Stimulated activated CD4-positive, alpha-beta T cell treated with anti-CD3 and anti-CD28 coated beads, Interleukin-1b, Interleukin-23, amount 100 ng/mL, for 4 hours (primary cell): Measurements from ENCODE around the gene KSR2.

ENCODE experiments used
- DNase-seq, 2 donors: peaks; one replicate each; pipeline ENCODE4 v3.0.0-alpha.2; 2020; ENCODE audit warnings: low read depth in 2 of 2

Gene KSR2

DNA sequence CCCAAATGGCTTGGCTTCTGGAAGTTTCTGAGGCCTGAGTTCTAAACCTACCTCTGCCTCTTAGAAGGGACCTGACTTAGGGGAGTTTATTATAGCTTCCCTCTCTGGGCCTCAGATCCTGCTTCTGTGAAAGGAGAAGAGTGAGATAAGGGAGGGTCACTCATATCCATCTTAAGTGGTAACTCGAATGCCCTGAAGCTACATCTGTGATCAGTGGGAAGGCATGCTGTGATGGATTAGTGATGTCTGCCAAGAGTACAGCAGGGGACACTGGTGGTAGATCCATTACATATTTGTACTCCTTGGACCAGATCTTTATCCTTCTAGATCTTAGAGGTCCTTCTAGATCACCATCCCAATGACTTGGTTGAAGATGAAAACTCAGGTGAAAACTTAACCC lies 509.6 kb downstream of the KSR2 start:
- no peak for DNase-seq

DNA sequence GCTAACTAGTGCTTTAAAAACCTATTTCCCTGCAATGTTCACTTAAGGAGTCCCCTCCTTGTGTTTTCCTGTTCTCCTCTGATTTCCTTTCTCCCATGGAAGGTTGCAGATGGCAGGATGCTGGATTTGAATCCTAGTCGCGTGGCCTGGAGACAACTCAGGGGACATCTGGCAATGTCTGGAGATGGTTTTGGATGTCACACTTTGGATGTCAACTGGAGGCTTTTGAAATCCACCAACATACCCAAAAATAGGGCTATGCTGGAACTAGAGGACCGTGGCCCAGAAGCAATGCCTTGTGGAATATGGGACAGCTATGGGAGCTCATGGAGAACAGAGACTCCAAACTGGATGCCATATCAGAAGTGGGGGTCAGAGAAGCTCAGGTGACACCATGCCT lies 511.6 kb downstream of the KSR2 start:
- no peak for DNase-seq

DNA sequence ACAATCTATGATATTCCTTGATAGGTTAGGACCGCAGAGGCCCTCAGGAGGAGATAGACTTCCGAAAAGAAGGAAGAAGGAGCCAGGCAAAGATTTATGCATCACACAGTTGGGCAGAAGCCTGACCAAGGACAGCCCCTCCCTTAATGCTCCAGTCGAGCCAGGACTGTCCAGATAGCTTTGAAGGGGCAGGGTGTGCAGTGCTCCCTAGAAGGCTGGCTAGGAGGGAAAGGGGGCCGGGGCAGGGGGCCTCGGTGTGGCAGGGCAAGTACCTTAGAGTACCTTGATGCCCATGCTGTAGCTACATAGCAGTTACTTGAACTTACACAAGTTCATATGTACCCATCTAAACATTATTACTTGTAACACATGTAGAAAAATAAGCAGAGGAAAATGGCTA lies 512.7 kb downstream of the KSR2 start:
- DNase-seq = no peak

DNA sequence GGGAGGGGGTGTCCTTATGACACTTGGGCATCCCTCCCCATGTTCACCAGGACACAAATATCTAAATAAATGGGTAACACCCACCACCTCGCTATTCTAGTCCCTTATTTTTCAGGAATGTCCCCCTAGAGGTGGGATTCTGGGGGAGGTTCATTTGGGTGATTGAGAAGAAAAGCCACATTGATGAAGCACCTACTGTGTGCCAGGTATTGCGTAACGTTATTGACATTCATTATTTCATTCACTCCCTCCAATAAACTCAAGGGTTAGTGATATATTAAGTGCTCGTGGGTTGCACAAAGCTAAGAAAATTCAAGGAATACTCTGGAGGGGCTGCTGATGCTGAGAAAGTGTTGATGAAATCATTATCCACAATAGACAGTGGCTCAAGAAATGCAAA lies 514.8 kb downstream of the KSR2 start:
- no peak for DNase-seq

DNA sequence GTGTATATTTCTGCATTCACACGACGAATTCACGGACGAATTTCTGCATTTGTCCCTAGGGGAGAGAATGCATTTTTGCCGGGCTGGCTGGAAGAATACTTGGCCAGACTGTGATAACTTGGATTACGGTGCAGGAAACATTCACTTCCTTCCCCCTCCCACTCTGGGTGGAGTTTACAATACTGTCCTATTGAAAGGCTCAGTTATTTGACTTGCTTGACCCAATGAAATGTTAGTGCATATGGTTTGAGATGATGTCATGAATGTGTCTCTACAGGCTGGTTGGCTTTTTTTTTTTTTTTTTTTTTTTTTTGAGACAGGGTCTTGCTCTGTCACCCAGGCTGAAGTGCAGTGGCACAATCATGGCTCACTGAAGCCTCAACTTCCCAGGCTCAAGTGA lies 516.7 kb downstream of the KSR2 start:
- DNase-seq = no peak

DNA sequence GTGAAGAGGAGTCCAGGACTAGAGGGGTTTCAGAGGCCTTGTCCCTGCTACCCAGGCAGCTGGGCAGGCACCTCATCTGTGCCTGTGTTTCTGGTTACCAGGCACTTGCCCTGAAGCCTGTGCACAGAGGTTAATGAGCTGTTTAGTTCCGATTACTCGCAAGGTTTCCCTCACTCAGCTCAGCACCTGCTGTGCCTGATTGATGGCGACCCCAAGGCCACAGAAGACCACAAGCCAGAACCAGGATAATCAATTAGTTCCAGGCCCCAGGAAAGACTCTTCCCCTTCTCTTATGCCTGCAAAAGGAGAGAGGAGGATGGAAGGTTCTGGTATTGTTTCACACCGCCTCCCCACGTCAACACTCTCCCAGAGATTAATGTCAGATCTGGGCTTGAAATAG lies 518.6 kb downstream of the KSR2 start:
- DNase-seq = no peak

DNA sequence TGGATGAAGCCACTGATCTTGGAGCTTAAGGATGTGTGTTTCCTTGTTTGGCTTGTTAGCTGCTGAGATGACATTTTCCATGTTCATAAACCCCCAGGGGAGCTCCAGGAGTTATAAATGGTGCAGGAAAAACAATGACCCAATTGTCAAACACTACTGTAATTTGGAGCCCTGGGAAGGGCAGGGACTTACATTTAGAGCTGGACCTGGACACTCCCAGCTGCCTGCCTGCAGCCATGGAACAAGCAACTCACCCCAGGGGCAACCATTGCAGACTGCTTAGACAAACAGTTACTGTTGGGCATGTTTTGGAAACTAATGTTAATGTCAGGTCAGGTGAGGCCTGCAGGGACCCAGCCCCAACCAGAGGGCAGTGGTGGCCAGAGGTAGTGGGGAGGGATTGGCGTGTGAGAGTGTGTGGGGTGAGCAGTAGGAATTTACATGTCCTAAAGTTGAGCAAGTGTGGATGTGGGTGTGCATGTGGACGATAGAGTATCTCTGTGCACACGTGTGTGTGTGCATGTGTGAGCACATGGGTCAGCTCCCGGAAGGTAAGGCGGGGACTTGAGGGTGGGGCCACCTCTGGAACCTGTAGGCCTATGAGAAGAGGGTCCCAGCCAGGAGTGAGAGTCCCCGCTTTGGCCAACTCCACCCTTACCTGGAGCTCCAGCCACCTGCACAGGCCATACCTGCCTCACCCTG lies 521.0 kb downstream of the KSR2 start:
- DNase-seq = no peak

DNA sequence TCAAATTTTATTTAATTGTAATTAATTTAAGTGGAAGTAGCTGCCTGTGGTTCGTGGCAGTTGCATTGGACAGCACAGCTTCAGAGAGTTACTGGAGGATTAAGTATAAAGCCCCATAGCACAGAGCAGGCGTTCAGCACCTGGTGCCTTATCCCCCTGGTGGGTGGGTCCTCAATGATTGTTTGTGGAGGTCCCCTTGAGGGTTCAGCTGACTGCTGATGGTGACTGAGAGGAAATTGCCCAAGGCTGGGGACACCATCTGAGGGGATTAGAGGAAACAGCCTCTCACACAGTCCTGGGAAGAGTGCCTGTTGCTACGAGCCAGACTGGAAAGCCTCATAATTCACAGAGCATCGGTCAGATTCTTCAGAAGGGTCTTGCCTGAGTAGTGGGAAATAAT lies 524.0 kb downstream of the KSR2 start:
- DNase-seq = no peak

DNA sequence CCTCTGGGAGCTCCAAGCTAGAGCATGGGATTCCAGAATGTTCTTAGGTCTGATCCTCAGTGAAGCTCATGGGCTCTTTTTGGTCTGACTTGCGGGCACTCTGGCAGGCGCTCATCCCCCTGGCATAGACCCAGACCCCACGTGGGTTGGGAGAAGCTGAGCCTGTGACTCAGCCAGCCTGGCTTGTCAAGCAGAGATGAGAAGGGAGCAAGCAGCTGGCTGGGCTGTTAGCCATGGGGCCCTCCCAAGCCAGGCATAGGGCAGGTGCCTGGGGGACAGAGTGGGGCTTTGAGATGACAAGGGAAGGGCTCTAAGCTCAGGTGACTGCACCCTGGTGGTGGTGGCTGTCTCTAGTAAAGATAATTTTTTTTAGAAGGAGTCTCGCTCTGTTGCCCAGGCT lies 527.0 kb downstream of the KSR2 start:
- DNase-seq = no peak

DNA sequence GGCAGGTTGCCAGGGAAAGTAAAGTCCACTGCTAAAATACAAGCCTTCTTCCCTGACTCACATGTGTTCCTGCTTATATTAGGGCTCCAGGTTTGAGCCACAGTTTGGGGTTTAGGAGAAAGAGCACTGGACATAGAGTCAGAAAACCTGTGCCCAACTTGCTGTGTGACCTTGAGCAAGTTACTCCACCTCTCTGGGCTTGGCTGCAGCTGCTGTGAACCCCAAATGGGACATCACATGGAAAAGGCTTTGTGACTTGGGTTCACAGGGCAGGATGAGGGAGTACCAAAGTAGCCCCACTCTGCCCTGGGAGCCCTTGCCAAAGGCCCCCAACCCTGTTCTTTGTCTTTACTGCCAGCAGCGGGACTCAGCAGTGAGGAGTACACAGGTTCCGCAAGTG lies 528.4 kb downstream of the KSR2 start:
- DNase-seq = no peak

DNA sequence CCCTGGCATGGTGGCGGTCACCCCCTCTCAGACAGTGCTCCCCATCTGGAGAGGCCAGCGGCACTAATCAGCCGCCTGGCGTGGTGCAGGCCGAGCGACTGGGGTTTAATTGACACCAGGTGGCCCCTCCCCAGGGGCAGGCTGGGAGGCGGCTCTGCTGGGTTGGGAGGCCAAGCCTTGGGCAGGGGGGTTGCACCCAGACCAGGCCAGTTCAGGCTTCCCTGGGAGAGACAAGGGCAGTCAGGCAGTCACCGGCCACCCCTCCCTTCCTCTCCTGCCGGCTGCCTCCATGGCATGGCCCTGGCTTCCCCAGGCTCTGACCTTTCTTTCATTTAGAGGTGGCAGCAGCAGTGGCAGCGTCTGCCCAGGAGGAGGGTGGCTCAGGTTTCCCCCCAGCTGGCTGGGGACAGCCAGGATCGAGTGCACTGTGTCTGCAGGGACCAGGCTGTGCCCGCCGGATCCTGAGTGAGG lies 529.2 kb downstream of the KSR2 start:
- no peak for DNase-seq

DNA sequence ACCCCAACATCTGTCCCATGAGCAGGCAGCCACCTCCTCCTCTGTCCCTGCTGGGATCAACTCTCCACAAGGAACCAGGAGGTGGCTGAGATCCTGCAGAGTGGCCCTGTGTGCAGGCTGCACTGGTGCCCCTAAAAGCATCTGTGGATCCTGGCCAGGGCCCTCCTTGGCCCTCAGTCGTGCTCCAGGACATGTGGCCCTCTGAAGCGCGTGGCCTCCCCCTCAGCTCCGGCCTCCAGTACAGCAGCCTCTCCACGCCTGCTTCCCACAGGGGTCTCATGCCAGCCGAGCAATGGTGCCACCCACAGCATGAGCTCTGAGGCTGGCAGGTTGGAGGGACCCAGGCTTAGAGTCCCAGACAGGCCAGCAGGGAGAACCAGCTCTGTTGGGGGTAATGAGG lies 530.0 kb downstream of the KSR2 start:
- no peak for DNase-seq

DNA sequence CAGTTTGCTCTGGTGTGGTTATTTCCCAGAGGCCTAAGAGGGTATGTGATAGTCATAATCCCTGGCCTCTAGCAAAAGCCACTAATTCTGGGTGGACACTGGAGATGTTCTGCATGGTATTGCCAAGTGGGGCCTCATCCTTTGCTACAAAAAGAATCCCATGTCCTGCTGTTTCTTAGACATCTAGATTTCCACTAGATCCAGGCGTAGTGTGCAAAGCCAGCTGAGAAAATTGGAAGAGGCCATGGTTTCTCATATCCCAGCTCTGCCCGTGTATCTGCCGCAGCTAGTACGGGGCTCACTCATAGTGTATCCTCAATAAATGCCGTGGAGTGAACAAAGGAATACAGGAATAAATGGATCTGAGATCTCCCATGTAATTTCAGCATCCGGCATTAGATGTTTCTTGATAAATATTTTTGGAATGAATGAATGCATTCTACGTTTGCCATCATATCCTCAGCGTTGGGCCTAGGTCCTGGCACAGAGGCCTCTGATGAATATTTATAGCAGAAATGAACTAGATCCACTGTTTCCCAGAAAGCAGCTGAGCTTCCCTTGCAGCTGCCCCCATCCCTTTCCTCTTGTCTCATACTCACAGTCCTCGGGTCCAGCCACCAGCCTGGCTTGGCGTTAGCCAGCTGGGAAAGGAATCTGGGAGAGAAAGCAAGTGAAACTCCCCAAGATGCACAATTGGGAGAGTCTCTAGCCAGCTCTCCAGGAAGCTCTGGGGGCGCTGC lies 531.1 kb downstream of the KSR2 start:
- no peak for DNase-seq

DNA sequence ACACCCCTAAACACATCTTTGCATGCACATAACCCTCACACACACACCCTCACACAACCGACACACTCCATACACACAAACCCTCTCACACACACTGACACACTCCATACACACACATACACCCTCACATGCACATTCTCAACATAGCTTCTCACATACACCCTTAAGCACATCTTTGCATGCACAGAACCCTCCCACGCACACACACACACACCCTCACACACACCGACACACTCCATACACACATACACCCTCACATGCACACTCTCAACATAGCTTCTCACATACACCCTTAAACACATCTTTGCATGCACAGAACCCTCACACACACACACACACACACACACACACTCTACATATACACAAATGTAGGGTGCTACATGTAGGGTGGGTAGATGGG lies 534.9 kb downstream of the KSR2 start:
- no peak for DNase-seq

DNA sequence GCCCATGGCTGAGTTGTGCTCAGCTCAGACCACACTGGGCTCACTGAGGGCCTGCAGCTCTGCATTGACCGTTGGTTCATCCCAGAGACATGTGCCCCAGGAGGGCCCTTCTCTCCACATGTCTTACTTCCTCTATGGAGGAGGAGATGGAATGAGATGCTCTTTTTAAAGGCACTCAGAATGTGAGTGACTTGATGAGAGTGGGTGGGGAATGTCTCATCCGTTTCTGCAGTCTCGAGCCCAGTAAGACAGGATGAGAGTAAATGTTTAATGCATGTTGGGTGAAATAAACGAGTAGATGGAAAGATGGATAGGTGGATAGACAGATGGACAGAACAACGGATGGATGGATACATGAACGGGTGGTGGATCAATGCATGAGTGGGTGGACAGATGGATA lies 538.5 kb downstream of the KSR2 start:
- DNase-seq = no peak

DNA sequence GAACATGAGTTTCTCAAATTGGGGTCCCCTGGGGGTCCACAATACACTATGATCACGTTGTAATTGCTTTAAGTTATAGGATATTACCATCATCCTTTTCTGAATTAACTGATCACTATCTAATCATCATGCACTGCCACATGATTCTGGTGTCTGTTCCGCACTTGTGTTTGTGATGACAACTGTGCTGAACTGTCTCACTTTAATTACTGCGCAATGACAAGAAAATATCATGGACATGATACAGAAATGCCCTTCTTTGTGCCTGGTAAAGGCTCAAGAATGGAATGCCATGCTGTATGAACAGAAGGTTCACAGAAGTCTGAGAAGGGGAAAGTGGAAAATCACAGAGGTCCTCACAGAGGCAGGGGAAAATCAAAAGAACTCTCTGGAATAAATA lies 541.6 kb downstream of the KSR2 start:
- no peak for DNase-seq

DNA sequence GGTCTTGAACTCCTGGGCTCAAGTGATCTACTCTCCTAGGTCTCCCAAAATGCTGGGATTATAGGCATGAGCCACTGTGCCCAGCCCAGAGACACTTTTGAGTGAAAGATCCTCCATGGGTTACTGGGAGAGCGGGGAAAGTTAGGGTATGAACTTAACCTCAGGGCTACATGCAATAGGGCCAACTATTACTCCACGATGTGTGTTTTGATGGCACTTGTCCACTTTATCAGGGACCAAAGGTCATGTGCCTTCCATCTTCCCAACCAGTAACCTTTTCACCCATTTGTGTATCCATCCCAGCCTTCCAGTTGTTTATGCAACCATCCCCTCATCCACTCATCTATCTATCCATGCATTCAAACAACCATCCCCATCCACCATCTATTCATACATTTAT lies 546.8 kb downstream of the KSR2 start:
- DNase-seq = no peak

DNA sequence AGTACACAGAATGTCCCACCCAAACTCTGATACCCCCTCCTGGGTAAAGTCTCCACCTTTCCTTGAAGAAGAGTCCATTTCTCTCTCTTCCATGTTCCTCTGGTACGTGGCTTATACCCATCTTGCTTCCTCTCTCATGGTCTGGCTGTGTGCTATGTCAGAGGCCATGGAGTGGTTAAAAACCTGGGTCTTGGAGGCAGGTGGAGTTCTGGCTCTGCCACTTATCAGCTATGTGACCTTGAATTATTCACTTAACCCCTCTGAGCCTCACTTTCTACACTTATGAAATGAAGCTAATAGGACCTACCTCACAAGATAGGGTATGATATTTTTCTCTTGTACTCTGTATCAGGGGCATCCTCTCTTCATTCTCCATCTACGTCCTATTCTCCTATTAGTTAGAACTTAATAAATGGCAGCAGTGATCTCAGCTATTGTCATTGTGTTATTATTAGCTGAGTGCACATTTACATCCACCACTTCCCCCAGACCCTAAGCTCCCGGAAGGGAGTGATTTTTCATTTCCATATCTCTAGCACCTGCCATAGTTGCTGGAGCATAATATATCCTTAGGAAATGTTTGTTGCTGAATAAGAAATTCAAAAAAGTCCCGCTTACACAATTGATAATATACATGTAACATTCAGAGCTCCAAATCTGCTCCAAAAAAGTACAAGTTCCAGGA lies 547.6 kb downstream of the KSR2 start:
- no peak for DNase-seq

DNA sequence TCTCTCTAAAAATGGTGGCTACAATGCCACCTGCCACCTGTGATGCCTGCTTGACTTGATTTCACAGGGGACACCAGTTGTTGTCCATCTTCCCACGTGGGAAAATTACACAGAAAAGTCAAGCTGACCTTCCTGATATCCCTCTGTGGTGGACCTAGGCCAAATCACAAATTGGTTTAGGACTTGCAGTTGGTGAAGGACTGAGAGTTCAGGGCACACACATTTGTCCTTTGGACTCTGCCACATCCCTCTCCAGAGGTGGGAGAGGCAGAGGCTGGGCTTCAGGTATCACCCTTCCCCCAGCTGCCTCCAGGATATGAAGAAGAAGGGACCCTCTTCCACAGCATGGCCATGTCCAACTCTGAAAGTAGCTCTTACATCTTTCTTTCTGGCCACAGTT lies 551.8 kb downstream of the KSR2 start:
- DNase-seq = no peak

DNA sequence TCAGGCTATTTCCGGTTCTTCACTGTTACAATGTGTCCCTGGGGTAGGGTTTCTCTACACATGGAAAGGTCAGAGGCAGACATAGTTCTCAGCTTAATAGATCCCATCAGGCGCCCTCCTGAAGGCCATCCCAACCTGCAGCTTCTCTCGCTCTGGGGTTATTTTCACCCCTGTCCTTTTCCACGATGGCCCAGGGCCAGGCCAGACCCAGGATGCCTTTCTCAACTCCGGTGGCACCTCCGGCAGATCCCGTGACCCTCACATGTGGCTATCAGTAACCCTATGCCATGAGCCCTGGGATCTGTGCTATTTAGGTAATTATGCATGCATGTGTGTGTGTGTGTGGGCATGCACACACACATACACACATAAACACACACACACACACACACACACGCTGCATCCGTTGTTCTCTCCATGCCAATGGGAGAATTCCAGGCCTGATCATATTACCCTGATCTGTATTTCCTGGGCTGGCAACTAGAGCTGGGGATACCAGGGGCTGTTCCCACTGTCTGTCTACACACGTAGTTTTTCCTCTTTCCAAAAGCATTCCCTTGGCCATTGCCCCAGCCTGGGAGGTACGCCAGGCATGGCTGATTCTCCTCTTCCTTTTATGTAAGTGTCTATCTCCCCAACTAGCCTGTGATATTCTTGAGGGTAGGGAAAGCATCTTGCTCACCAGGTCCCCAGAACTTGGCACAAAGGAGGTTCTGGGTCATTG lies 556.2 kb downstream of the KSR2 start:
- no peak for DNase-seq

DNA sequence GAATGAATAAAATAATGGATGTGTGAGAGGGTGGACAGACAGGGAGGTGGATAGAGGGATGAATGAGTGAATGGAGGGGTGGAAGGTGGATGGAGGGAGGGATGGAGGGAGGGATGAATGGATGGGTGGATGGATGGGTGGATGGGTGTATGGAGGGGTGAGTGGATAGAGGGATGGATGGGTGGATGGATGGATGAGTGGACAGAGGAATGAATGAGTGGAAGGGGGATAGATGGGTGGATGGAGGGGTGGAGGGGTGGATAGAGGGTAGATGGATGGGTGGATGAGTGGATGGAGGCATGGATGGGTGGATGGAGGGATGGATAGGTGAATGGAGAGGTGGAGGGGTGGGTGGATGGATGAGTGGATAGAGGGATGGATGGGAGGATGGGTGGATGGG lies 559.5 kb downstream of the KSR2 start:
- DNase-seq = no peak

DNA sequence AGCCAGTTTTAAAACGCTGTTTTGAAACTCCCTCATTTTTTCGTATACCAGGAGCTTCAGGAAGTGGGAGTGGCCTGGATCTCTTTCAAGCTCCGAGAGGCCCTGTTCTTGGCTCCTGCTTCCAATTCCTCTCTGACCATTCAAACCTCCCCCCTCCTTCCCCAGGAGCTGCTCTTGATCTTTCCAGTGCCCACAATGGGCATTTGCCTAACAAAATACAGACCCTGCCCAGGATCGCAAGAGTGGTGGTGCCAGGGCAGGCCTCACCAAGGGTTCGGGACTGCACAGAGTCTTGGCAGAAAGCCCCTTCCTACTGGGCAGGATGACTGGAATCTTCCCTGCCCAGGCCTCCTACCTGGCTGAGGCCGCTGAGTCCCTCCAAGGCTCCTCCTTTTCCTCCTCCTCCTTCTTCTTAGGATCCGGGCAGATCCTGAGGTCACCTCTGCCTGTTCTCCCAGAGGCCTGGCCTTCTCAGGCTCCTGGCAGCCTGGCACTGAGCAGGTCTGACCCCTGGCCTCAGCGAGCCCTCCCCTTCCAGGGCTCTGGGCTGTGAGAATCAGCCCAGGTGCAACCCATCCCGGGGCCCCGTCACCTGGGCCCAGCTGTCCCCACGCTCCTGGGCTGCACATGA lies 560.5 kb downstream of the KSR2 start:
- no peak for DNase-seq
